NB4 (cell line): Measurements from ENCODE around the gene AUTS2.

Source experiments
- CTCF ChIP-seq: IDR thresholded peaks from one replicate; pipeline ENCODE4 v1.5.1; 2012; ENCODE audit warnings: low read depth, low read length
- POLR2A ChIP-seq: IDR thresholded peaks from 2 replicates; pipeline ENCODE4 v1.6.1; 2011; ENCODE audit warnings: mild to moderate bottlenecking; ENCODE audit not compliant: insufficient read length; ENCODE audit errors: extremely low read depth

GRCh38 chr7:70316745-70317144 lies 718.5 kb downstream of the AUTS2 start:
- TF ChIP-seq CTCF (no peak), POLR2A (no peak)
